A673 (cell line): ENCODE measurements around the gene ATP6AP1. TPM values are rescaled to one million over a fixed set of nuclear protein-coding genes. Genes with fewer than 3 reads are reported as not detected.

Experiments used
- BruUV-seq: library from RNA; stranded (reverse); fragments of 400-500 nt; replicated peaks from 2 replicates; lab custom pipeline; 2021; lab: Mats Ljungman, UMichigan
- CTCF ChIA-PET: fragments of 300-600 bp; sonication (Branson Sonifier 250); formaldehyde crosslinking; loops from one replicate; lab custom pipeline; 2022; ENCODE audit warnings: antibody characterized with exemption; lab: Charles Lee
- POLR2A ChIA-PET: fragments of 300-600 bp; sonication (Branson Sonifier 250); formaldehyde crosslinking; loops from one replicate; lab custom pipeline; 2022; ENCODE audit warnings: antibody characterized with exemption; ENCODE audit not compliant: low non-redundant PET; lab: Charles Lee
- DNase-seq: peaks from one replicate; pipeline ENCODE4 v3.0.0-alpha.2; 2015; ENCODE audit warnings: low spot score
- H3K27ac ChIP-seq: fragments of 200-600 bp; sonication (generic); 2 replicates; pipeline ENCODE4 v1.5.1; 2016; ENCODE audit warnings: mixed run types, low read depth, mild to moderate bottlenecking, mixed read lengths, antibody characterized with exemption, low read length; ENCODE audit not compliant: poor library complexity, severe bottlenecking
- H3K27me3 ChIP-seq: fragments of 200-600 bp; sonication (generic); replicated peaks from 2 replicates; pipeline ENCODE4 v1.6.1; 2017; ENCODE audit warnings: mixed run types, low read depth, mild to moderate bottlenecking, mixed read lengths, antibody characterized with exemption, low read length; ENCODE audit not compliant: insufficient read depth, poor library complexity
- H3K36me3 ChIP-seq: fragments of 200-600 bp; sonication (generic); 2 replicates; pipeline ENCODE4 v1.6.1; 2016; ENCODE audit warnings: mixed run types, mild to moderate bottlenecking, mixed read lengths, antibody characterized with exemption, low read length; ENCODE audit not compliant: insufficient read depth, poor library complexity, severe bottlenecking
- H3K4me1 ChIP-seq: fragments of 200-600 bp; sonication (generic); 2 replicates; pipeline ENCODE4 v1.6.1; 2017; ENCODE audit warnings: mixed run types, mild to moderate bottlenecking, mixed read lengths, antibody characterized with exemption, low read length; ENCODE audit not compliant: insufficient read depth, poor library complexity, severe bottlenecking
- H3K4me3 ChIP-seq: fragments of 200-600 bp; sonication (generic); 2 replicates; pipeline ENCODE4 v1.5.1; 2016; ENCODE audit warnings: low read depth, mixed run types, mild to moderate bottlenecking, mixed read lengths, low read length; ENCODE audit not compliant: poor library complexity, severe bottlenecking
- H3K9me3 ChIP-seq: fragments of 200-600 bp; sonication (generic); 2 replicates; pipeline ENCODE4 v1.6.1; 2016; ENCODE audit warnings: mixed run types, low read depth, mild to moderate bottlenecking, mixed read lengths, antibody characterized with exemption, low read length; ENCODE audit not compliant: poor library complexity, severe bottlenecking
- CTCF ChIP-seq: fragments of 300-800, 200-600 bp; sonication (generic); conservative IDR thresholded peaks from 2 replicates; pipeline ENCODE4 v1.5.1; 2017; ENCODE audit warnings: low read depth, mild to moderate bottlenecking, antibody characterized with exemption, low read length, moderate library complexity, mixed read lengths
- EZH2 ChIP-seq: fragments of 200-600 bp; sonication (generic); IDR thresholded peaks from 2 replicates; pipeline ENCODE4 v1.6.1; 2017; ENCODE audit warnings: borderline replicate concordance, low read depth, mild to moderate bottlenecking, mixed read lengths, antibody characterized with exemption, low read length; ENCODE audit not compliant: poor library complexity, severe bottlenecking
- intact Hi-C: fragments of 100-400 bp; cut with micrococcal nuclease; formaldehyde crosslinking; loops from one replicate; pipeline ENCODE4 v1.10.0; 2022; ENCODE audit not compliant: unreplicated experiment
- total RNA-seq: library from RNA; stranded (reverse); gene quantifications from 2 replicates; pipeline ENCODE4 v1.2.3, GENCODE V29; 2021

The ATP6AP1 gene
- total RNA-seq, 1 experiment from 2014 or later: 77.1 TPM

GRCh38 chrX:154477891-154478477 lies 49.5 kb downstream of the ATP6AP1 start:
- H3K9me3 ChIP-seq: no peaks in the 10 kb centered on the region
- H3K27ac ChIP-seq: no peak overlapping the region
- H3K4me1 ChIP-seq: no peaks in the 10 kb centered on the region
- H3K4me3 ChIP-seq: peak overlapping the region; percentile 55
- TSS peak; percentile 75 for BruUV-seq
- ChIA-PET POLR2A (no interaction called here), CTCF (no interaction called here)
- DNase-seq: no peak
- intact Hi-C loops: no loop called here
- no peaks in the 10 kb centered on the region for H3K36me3 ChIP-seq
- TF ChIP-seq EZH2 (no peak), CTCF (no peak)
- H3K27me3 ChIP-seq: no peaks in the 10 kb centered on the region

GRCh38 chrX:154478728-154479622 lies 50.5 kb downstream of the ATP6AP1 start, which contains the start of gene LAGE3:
TSS of gene LAGE3 (minus strand) at chrX:154479281. CDS start at chrX:154478915, 366 bp downstream.
- H3K4me1 ChIP-seq: no peaks in the 10 kb centered on the region
- CTCF ChIA-PET: no interaction called here
- no TSS peak for BruUV-seq

GRCh38 chrX:154481195-154481594 lies 52.7 kb downstream of the ATP6AP1 start:
- no peaks in the 10 kb centered on the region for H3K27me3 ChIP-seq
- no peaks in the 10 kb centered on the region for H3K9me3 ChIP-seq
- no peak overlapping the region for H3K4me3 ChIP-seq
- no TSS peak for BruUV-seq
- intact Hi-C loops: no loop called here
- no peak for DNase-seq
- peaks cover 11% of the 10 kb centered on the region for H3K36me3 ChIP-seq
- TF ChIP-seq EZH2 (no peak), CTCF (no peak)
- H3K4me1 ChIP-seq: peaks cover 5% of the 10 kb centered on the region
- ChIA-PET POLR2A (no interaction called here), CTCF (no interaction called here)
- H3K27ac ChIP-seq: no peak overlapping the region

More at GRCh38 chrX:154478728-154479622, 50.5 kb downstream of the ATP6AP1 start, which contains the start of gene LAGE3:
- Histone ChIP-seq H3K9me3 (no peaks in the 10 kb centered on the region), H3K36me3 (no peaks in the 10 kb centered on the region), H3K27me3 (no peaks in the 10 kb centered on the region), H3K4me3 (peak within 1 kb of the TSS; percentile 55), H3K27ac (peak within 1 kb of the TSS; percentile 41)
- intact Hi-C loops: no loop called here
- POLR2A ChIA-PET: no interaction called here
- TF ChIP-seq CTCF (no peak), EZH2 (no peak)
- peak; percentile 86 for DNase-seq
